Natural killer cell (primary cell): ENCODE results near the gene TOMM5. TPM values are rescaled to one million over a fixed set of nuclear protein-coding genes. Genes with fewer than 3 reads are reported as not detected.

Source experiments
- ATAC-seq, 3 donors: fragments of 150-1000 bp in 2 of 3; fragments of 200-7000 bp in 1 of 3; cut with Tn5 transposase; 1 replicate in 1 of 3; 2 replicates in 2 of 3; pipeline ENCODE4 v1.10.0; 2021; ENCODE audit warnings: mild to moderate bottlenecking in 2 of 3, moderate library complexity in 2 of 3
- DNase-seq, 2 donors: peaks; one replicate each; pipeline versions ENCODE4 v3.0.0 to v3.0.0-alpha.2; 2013 to 2021; ENCODE audit warnings: mixed read lengths in 1 of 2
- H3K27ac ChIP-seq: one replicate; pipeline ENCODE4 v1.5.1; 2013; ENCODE audit warnings: mild to moderate bottlenecking, low read length
- H3K27me3 ChIP-seq: one replicate; pipeline ENCODE4 v1.6.1; 2013; ENCODE audit warnings: low read length; ENCODE audit not compliant: control insufficient read depth, insufficient read depth
- H3K36me3 ChIP-seq: one replicate; pipeline ENCODE4 v1.6.1; 2013; ENCODE audit warnings: low read length; ENCODE audit not compliant: control insufficient read depth, insufficient read depth
- H3K4me1 ChIP-seq: one replicate; pipeline ENCODE4 v1.6.1; 2013; ENCODE audit warnings: low read length; ENCODE audit not compliant: control insufficient read depth, insufficient read depth
- H3K4me3 ChIP-seq: one replicate; pipeline ENCODE4 v1.5.1; 2013; ENCODE audit warnings: low read length
- H3K9me3 ChIP-seq: one replicate; pipeline ENCODE4 v1.6.1; 2013; ENCODE audit warnings: low read length; ENCODE audit not compliant: control insufficient read depth, insufficient read depth
- H3K27ac Mint-ChIP-seq, 2 donors: one replicate each; pipeline ENCODE4 v1.8.0; 2022; ENCODE audit warnings: mild to moderate bottlenecking in 2 of 2, mixed read lengths in 2 of 2, moderate library complexity in 1 of 2
- H3K27me3 Mint-ChIP-seq, 2 donors: one replicate each; pipeline ENCODE4 v1.8.0; 2022; ENCODE audit warnings: low read depth in 2 of 2, mixed read lengths in 2 of 2
- H3K36me3 Mint-ChIP-seq: one replicate; pipeline ENCODE4 v1.8.0; 2022; ENCODE audit warnings: mixed read lengths
- H3K4me1 Mint-ChIP-seq, 2 donors: one replicate each; pipeline ENCODE4 v1.8.0; 2022; ENCODE audit warnings: mixed read lengths in 2 of 2
- H3K4me3 Mint-ChIP-seq: one replicate; pipeline ENCODE4 v1.8.0; 2022; ENCODE audit warnings: mild to moderate bottlenecking, moderate library complexity, mixed read lengths
- H3K9me3 Mint-ChIP-seq, 2 donors: one replicate each; pipeline ENCODE4 v1.8.0; 2022; ENCODE audit warnings: mixed read lengths in 2 of 2
- WGBS: methylation state at CpG from one replicate; pipeline ENCODE4 v1.1.7; 2013; ENCODE audit warnings: missing lambda C conversion rate; ENCODE audit not compliant: insufficient coverage; 5-methylcytosine and 5-hydroxymethylcytosine counted together
- intact Hi-C: fragments of 100-400 bp; cut with micrococcal nuclease; formaldehyde crosslinking; loops from one replicate; pipeline ENCODE4 v1.14.2; 2022
- total RNA-seq, 4 donors: library from RNA; stranded (reverse); fragments of 120-200 nt in 1 of 4; gene quantifications; one replicate each; pipeline versions ENCODE4 v1.2.3 to v1.2.4, GENCODE V29; 2013 to 2022
- TF ChIP-seq, protein P1 (sequence below): fragments of 200-600 bp; IDR thresholded peaks from one replicate; pipeline ENCODE4 v1.8.0; 2022; ENCODE audit warnings: antibody characterized with exemption

Gene TOMM5
- total RNA-seq, 3 donors from 2014 or later (not counting 1 experiment from before 2014, with no cell fraction given) = 29.3 to 38.9 (median 36.7) TPM

DNA sequence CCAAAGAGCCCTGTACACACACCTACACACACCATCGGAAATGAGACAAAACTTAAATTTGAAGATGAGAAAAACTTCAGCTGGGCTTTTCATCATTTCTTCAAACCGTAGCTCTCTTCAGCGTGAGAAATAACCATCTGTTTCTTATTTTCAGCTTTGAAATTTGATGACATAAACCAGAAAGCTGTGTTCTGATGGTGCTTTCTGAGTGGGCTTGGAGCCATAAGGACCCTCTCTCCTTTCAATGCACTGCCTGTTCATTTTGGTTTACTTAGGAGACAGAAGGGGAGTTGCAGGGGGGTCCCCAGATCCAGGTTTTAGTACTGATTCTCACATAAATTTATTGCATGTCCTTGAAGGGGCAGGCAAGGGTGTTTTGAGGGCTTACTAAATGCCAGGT lies 25.7 kb downstream of the TOMM5 start:
- 79% methylated on average over 3 of the region's 3 CpGs for WGBS

GRCh38 chr9:37565661-37566618 lies 26.5 kb downstream of the TOMM5 start:
- Mint-ChIP-seq H3K9me3 (no peaks in the 10 kb centered on the region), H3K36me3 (no peaks in the 10 kb centered on the region), H3K27ac (no peak overlapping the region), H3K27me3 (no peaks in the 10 kb centered on the region), H3K4me3 (no peak overlapping the region), H3K4me1 (peaks cover 4 to 10% of the 10 kb centered on the region in 2 donors)
- intact Hi-C loops = no loop called here
- Histone ChIP-seq H3K9me3 (peaks cover 12% of the 10 kb centered on the region), H3K27me3 (no peaks in the 10 kb centered on the region), H3K27ac (peak overlapping the region; percentile 34), H3K36me3 (no peaks in the 10 kb centered on the region), H3K4me1 (no peaks in the 10 kb centered on the region), H3K4me3 (no peak overlapping the region)
- TF ChIP-seq, protein P1, sequence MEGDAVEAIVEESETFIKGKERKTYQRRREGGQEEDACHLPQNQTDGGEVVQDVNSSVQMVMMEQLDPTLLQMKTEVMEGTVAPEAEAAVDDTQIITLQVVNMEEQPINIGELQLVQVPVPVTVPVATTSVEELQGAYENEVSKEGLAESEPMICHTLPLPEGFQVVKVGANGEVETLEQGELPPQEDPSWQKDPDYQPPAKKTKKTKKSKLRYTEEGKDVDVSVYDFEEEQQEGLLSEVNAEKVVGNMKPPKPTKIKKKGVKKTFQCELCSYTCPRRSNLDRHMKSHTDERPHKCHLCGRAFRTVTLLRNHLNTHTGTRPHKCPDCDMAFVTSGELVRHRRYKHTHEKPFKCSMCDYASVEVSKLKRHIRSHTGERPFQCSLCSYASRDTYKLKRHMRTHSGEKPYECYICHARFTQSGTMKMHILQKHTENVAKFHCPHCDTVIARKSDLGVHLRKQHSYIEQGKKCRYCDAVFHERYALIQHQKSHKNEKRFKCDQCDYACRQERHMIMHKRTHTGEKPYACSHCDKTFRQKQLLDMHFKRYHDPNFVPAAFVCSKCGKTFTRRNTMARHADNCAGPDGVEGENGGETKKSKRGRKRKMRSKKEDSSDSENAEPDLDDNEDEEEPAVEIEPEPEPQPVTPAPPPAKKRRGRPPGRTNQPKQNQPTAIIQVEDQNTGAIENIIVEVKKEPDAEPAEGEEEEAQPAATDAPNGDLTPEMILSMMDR = no peak
- no peak for DNase-seq
- ATAC-seq = no peak
- 85% methylated on average over 5 of the region's 7 CpGs for WGBS

More for the DNA sequence above, 25.7 kb downstream of the TOMM5 start:
- H3K36me3 ChIP-seq = no peaks in the 10 kb centered on the region
- TF ChIP-seq, protein P1 = no peak
- Mint-ChIP-seq H3K4me3 (no peak overlapping the region), H3K27ac (no peak overlapping the region), H3K27me3 (no peaks in the 10 kb centered on the region), H3K9me3 (no peaks in the 10 kb centered on the region), H3K36me3 (no peaks in the 10 kb centered on the region), H3K4me1 (peaks cover 4 to 10% of the 10 kb centered on the region in 2 donors)
- no peaks in the 10 kb centered on the region for H3K4me1 ChIP-seq
- H3K27me3 ChIP-seq = no peaks in the 10 kb centered on the region
- H3K27ac ChIP-seq = no peak overlapping the region
- no peak overlapping the region for H3K4me3 ChIP-seq
- ATAC-seq (no peak), DNase-seq (no peak)
- peaks cover 12% of the 10 kb centered on the region for H3K9me3 ChIP-seq
- intact Hi-C loops = no loop called here

DNA sequence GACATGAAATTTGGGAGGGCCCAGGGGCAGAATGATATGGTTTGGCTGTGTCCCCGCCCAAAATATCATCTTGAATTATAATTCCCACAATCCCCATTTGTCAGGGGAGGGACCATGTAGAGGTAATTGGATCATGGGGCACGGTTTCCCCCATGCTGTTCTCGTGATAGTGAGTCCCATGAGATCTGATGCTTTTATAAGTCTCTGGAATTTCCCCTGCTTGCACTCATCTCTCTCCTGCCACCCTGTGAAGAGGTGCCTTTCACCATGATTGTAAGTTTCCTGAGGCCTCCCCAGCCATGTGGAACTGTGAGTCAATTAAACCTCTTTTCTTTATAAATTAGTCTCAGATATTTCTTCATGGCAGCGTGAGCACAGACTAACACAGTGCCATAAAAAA lies 27.5 kb downstream of the TOMM5 start:
- Histone ChIP-seq H3K27ac (no peak overlapping the region), H3K4me3 (no peak overlapping the region), H3K9me3 (peaks cover 12% of the 10 kb centered on the region), H3K36me3 (no peaks in the 10 kb centered on the region), H3K4me1 (no peaks in the 10 kb centered on the region), H3K27me3 (no peaks in the 10 kb centered on the region)
- ATAC-seq (no peak), DNase-seq (no peak)
- Mint-ChIP-seq H3K36me3 (no peaks in the 10 kb centered on the region), H3K4me1 (peaks cover 4 to 10% of the 10 kb centered on the region in 2 donors), H3K27me3 (no peaks in the 10 kb centered on the region), H3K27ac (no peak overlapping the region), H3K9me3 (no peaks in the 10 kb centered on the region), H3K4me3 (no peak overlapping the region)
- TF ChIP-seq, protein P1 = no peak
- intact Hi-C loops = no loop called here
- 81% methylated on average over 3 of the region's 4 CpGs for WGBS
